ENCODE results near the gene PHAF1.

- TF ChIP-seq, protein P1, sequence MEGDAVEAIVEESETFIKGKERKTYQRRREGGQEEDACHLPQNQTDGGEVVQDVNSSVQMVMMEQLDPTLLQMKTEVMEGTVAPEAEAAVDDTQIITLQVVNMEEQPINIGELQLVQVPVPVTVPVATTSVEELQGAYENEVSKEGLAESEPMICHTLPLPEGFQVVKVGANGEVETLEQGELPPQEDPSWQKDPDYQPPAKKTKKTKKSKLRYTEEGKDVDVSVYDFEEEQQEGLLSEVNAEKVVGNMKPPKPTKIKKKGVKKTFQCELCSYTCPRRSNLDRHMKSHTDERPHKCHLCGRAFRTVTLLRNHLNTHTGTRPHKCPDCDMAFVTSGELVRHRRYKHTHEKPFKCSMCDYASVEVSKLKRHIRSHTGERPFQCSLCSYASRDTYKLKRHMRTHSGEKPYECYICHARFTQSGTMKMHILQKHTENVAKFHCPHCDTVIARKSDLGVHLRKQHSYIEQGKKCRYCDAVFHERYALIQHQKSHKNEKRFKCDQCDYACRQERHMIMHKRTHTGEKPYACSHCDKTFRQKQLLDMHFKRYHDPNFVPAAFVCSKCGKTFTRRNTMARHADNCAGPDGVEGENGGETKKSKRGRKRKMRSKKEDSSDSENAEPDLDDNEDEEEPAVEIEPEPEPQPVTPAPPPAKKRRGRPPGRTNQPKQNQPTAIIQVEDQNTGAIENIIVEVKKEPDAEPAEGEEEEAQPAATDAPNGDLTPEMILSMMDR (IDR thresholded peaks at IDR 0.05): no peak
- TF ChIP-seq EZH2 (IDR thresholded peaks at IDR 0.05; ENCODE audit: borderline replicate concordance, insufficient read depth, low read depth, low read length, poor library complexity, severe bottlenecking): no peak
Measured at GRCh38 chr16:67148221-67148620, 38.5 kb downstream of the PHAF1 start.
